Peyer's patch (tissue), 4 donors: ENCODE measurements around the gene SNTG2.

Source experiments
- CTCF ChIP-seq, 6 experiments: fragments of 450-650 bp in 4 of 6; fragments of 200-600 bp in 2 of 6; sonication (generic) in 1 of 6; IDR thresholded peaks; one replicate each; pipeline ENCODE4 v1.5.1; 2017 to 2019; ENCODE audit warnings: antibody characterized with exemption in 6 of 6, mild to moderate bottlenecking in 3 of 6, moderate library complexity in 1 of 6
- POLR2A ChIP-seq, 2 donors: fragments of 450-650 bp; IDR thresholded peaks; one replicate each; pipeline ENCODE4 v1.5.1; 2017; ENCODE audit warnings: antibody characterized with exemption in 2 of 2, mild to moderate bottlenecking in 2 of 2, moderate library complexity in 2 of 2

DNA sequence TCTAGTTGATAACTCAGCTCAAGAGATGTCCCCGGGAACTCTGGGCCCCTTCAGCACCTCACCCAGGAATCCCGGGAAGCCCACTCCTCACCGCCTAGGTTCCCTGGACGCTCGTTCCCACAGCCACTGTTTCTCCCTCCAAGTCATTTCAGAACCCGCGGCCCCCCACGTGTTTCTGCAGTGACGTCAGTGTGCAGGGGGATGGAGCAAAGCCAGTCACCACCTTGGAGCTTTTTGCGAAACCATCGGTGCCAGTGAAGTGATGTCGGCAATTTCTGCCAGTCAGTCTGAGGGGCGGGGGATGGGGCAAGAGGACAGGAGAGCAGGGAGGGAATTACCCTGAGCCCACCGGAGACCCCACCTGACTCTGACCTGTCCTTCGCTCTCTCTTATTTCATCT, 119.2 kb downstream of the SNTG2 start:
- TF ChIP-seq CTCF (IDR thresholded peaks at IDR 0.05): no peak
- TF ChIP-seq POLR2A (IDR thresholded peaks at IDR 0.05): no peak
